ENCODE data around the gene LRFN2.

DNA sequence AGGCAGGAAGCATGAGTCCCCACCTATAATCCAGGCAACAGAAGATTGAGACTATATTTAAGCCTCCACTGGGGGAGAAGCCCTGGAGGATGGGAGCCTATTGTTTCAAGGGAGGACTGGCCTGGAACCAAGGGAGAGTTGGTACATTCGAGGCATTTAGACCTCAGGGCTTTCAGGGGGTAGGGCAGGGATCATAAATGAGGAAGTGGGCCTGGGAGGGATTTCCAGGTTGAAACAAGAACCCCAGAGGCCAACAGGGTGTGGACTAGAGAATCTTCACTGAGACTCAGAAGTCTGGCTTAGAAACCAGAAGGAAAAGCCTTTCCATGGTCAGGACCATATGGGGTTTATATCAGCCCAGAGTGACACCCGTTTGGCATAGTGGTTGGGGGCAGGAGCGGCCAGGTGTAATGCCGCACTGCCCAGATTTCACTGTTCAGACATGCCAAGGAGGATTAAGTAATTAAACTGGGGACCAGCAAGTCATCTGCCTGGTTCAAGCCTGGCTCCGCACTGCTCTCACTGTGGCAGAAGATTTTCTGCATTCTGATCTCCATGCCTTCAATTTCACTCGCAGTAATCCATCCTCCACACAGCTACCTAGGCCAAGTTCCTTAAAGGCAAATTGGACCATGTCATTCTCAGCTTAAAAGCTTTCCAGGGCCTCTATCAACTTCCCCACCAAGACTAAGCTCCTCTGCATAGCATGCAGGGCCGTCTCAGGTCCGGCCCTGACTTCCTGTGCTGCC, 17.8 kb downstream of the LRFN2 start:
- TF ChIP-seq, protein P1, sequence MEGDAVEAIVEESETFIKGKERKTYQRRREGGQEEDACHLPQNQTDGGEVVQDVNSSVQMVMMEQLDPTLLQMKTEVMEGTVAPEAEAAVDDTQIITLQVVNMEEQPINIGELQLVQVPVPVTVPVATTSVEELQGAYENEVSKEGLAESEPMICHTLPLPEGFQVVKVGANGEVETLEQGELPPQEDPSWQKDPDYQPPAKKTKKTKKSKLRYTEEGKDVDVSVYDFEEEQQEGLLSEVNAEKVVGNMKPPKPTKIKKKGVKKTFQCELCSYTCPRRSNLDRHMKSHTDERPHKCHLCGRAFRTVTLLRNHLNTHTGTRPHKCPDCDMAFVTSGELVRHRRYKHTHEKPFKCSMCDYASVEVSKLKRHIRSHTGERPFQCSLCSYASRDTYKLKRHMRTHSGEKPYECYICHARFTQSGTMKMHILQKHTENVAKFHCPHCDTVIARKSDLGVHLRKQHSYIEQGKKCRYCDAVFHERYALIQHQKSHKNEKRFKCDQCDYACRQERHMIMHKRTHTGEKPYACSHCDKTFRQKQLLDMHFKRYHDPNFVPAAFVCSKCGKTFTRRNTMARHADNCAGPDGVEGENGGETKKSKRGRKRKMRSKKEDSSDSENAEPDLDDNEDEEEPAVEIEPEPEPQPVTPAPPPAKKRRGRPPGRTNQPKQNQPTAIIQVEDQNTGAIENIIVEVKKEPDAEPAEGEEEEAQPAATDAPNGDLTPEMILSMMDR (IDR thresholded peaks at IDR 0.05; ENCODE audit: poor library complexity, severe bottlenecking), result no peak
- TF ChIP-seq EZH2 (IDR thresholded peaks at IDR 0.05; ENCODE audit: borderline replicate concordance, insufficient read depth, low read length, poor library complexity, severe bottlenecking) (no peak), POLR2AphosphoS5 (IDR thresholded peaks at IDR 0.05) (no peak)

Measured in neural cell (in vitro differentiated cells).